Measurements from ENCODE around the gene COL27A1. TPM values are rescaled to one million over a fixed set of nuclear protein-coding genes. Genes with fewer than 3 reads are reported as not detected.

Gene COL27A1
- 10 to 100 TPM; 31.8 to 52.3 (median 39.3) TPM for polyA plus RNA-seq (ENCODE audit: insufficient read length in 4 of 4)

- DNase-seq (ENCODE audit: low read depth in 4 of 4, low spot score in 3 of 4): peak in 2 of 4 donors; percentile 66 to 73
Measured at GRCh38 chr9:114155263-114155994, at the start of gene COL27A1. Gene COL27A1, plus strand, starts transcription at chr9:114155537. Its CDS starts 414 bp downstream, at chr9:114155951.

GRCh38 chr9:114107286-114108001, 47.9 kb upstream of the COL27A1 start:
- no peak for DNase-seq (ENCODE audit: low read depth in 4 of 4, low spot score in 3 of 4)

GRCh38 chr9:114108016-114108833, 47.1 kb upstream of the COL27A1 start:
- peak; percentile 54 to 73 (median 64) for DNase-seq (ENCODE audit: low read depth in 4 of 4, low spot score in 3 of 4)

- no peak for DNase-seq (ENCODE audit: low read depth in 4 of 4, low spot score in 3 of 4)
Measured at GRCh38 chr9:114109124-114109523, 46.2 kb upstream of the COL27A1 start.

GRCh38 chr9:114110180-114110579, 45.2 kb upstream of the COL27A1 start:
- DNase-seq (ENCODE audit: low read depth in 4 of 4, low spot score in 3 of 4): no peak

GRCh38 chr9:114112325-114112724, 43.0 kb upstream of the COL27A1 start:
- DNase-seq (ENCODE audit: low read depth in 4 of 4, low spot score in 3 of 4): no peak

GRCh38 chr9:114112778-114113584, 42.4 kb upstream of the COL27A1 start:
- no peak for DNase-seq (ENCODE audit: low read depth in 4 of 4, low spot score in 3 of 4)

- no peak for DNase-seq (ENCODE audit: low read depth in 4 of 4, low spot score in 3 of 4)
Measured at GRCh38 chr9:114114364-114114763, 41.0 kb upstream of the COL27A1 start.

- no peak for DNase-seq (ENCODE audit: low read depth in 4 of 4, low spot score in 3 of 4)
Measured at GRCh38 chr9:114115654-114116125, 39.6 kb upstream of the COL27A1 start.

GRCh38 chr9:114116126-114116747, 39.1 kb upstream of the COL27A1 start:
- DNase-seq (ENCODE audit: low read depth in 4 of 4, low spot score in 3 of 4): no peak

- no peak for DNase-seq (ENCODE audit: low read depth in 4 of 4, low spot score in 3 of 4)
Measured at GRCh38 chr9:114117614-114117995, 37.7 kb upstream of the COL27A1 start.

- no peak for DNase-seq (ENCODE audit: low read depth in 4 of 4, low spot score in 3 of 4)
Measured at GRCh38 chr9:114117996-114118830, 37.1 kb upstream of the COL27A1 start.

GRCh38 chr9:114119242-114120191, 35.8 kb upstream of the COL27A1 start:
- DNase-seq (ENCODE audit: low read depth in 4 of 4, low spot score in 3 of 4): no peak

GRCh38 chr9:114120192-114121014, 34.9 kb upstream of the COL27A1 start:
- DNase-seq (ENCODE audit: low read depth in 4 of 4, low spot score in 3 of 4): no peak

GRCh38 chr9:114121227-114122135, 33.9 kb upstream of the COL27A1 start:
- DNase-seq (ENCODE audit: low read depth in 4 of 4, low spot score in 3 of 4): no peak
